GM13977 (cell line): ENCODE results near the gene ADAR.
"Not testable (repeated sequence)": the region's sequence is repeated elsewhere in the genome, so short reads cannot be mapped to it uniquely, and the experiment has no call there.

Experiments
- DNase-seq: peaks from one replicate; pipeline ENCODE4 v3.0.0; 2012; ENCODE audit warnings: low spot score
- in situ Hi-C: fragments of 300-500 bp; cut with MboI; formaldehyde crosslinking; loops from one replicate; pipeline ENCODE4 v1.12.0; 2022; ENCODE audit warnings: low sequenced_read_pairs, low pct_unique_long_range_greater_than_20kb, mixed read lengths, inconsistent platforms; ENCODE audit not compliant: unreplicated experiment
- TF ChIP-seq, protein P1 (sequence below): IDR thresholded peaks from 2 replicates; pipeline ENCODE4 v1.5.1; 2012; ENCODE audit warnings: mild to moderate bottlenecking, control low read depth; ENCODE audit not compliant: insufficient read depth; ENCODE audit errors: extremely low read depth, missing control alignments

Gene ADAR

DNA sequence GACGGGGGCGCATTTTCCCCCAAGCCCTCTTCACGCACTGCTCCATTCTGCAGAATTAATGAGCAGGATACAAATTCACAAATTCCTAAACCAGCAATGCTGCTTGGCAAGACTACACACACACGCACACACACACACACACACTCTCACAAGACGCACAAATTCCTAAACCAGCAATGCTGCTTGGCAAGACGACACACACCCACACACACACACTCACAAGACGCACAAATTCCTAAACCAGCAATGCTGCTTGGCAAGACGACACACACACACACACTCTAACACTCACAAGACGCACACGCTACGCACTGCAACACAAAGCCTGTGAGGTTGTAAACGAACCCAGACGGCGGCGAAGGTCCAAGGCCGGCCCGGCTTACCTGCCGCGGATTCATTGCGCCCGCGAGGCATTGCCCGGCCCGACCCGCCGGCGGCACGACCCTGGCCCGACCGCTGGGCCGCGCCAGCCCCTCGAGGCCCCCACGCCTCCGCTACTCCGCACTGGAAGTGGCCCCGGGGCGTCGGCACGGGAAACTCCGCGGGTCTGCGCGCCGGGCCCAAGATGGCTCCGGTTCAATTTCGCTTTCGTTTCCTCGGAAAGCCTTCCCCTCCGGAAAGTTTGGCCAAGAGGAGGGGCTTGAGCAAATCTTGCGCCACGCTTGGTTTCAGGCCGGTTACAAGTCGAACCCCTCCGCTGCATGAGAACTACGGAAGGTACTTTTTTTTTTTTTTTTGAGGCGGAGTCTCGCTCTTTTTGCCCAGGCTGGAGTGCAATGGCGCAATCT lies at the start of gene ADAR:
ADAR (minus strand) TSS at position 578 of the 788 bp plus-strand sequence; CDS start at position 398, 180 bp downstream.
- in situ Hi-C loops = no loop called here
- DNase-seq = peak; percentile 90

GRCh38 chr1:154657556-154657955 lies 49.6 kb upstream of the ADAR start:
- in situ Hi-C loops = loop anchor here (25.0 kb wide), 1 partner anchor 405 kb away; the partner anchor contains the start of genes ADAM15 and EFNA4
- DNase-seq = no peak
- TF ChIP-seq, protein P1, sequence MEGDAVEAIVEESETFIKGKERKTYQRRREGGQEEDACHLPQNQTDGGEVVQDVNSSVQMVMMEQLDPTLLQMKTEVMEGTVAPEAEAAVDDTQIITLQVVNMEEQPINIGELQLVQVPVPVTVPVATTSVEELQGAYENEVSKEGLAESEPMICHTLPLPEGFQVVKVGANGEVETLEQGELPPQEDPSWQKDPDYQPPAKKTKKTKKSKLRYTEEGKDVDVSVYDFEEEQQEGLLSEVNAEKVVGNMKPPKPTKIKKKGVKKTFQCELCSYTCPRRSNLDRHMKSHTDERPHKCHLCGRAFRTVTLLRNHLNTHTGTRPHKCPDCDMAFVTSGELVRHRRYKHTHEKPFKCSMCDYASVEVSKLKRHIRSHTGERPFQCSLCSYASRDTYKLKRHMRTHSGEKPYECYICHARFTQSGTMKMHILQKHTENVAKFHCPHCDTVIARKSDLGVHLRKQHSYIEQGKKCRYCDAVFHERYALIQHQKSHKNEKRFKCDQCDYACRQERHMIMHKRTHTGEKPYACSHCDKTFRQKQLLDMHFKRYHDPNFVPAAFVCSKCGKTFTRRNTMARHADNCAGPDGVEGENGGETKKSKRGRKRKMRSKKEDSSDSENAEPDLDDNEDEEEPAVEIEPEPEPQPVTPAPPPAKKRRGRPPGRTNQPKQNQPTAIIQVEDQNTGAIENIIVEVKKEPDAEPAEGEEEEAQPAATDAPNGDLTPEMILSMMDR = no peak

More for the DNA sequence above, at the start of gene ADAR:
- TF ChIP-seq, protein P1 = peak; percentile 32

GRCh38 chr1:154652893-154653292 lies 44.9 kb upstream of the ADAR start:
- TF ChIP-seq, protein P1 = no peak
- in situ Hi-C loops = loop anchor here (25.0 kb wide), 1 partner anchor 409 kb away; the partner anchor contains the start of genes ADAM15 and EFNA4
- DNase-seq = no peak

- in situ Hi-C loops, DNase-seq: not testable (repeated sequence)
Observed at GRCh38 chr1:154644724-154645123, 36.7 kb upstream of the ADAR start.

DNA sequence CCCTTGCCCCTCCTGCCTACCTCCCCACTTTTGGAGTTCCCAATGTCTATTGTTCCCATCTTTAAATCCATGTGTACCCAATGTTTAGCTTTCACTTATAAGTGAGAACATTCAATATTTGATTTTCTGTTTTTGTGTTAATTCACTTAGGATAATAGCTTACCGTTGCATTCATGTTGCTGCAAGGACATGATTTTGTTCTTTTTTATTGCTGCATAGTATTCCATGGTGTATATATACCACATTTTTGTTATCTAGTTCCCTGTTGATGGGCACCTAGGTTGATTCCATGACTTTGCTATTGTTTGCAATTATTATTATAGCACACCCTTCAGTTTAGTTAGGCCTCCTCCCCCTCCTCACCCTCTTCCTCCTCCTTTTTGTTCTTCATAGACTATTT lies 33.5 kb upstream of the ADAR start:
- TF ChIP-seq, protein P1 = no peak
- DNase-seq = no peak
- in situ Hi-C loops = no loop called here

GRCh38 chr1:154639876-154640275 lies 31.9 kb upstream of the ADAR start:
- TF ChIP-seq, protein P1 = no peak
- DNase-seq = no peak
- in situ Hi-C loops = no loop called here

DNA sequence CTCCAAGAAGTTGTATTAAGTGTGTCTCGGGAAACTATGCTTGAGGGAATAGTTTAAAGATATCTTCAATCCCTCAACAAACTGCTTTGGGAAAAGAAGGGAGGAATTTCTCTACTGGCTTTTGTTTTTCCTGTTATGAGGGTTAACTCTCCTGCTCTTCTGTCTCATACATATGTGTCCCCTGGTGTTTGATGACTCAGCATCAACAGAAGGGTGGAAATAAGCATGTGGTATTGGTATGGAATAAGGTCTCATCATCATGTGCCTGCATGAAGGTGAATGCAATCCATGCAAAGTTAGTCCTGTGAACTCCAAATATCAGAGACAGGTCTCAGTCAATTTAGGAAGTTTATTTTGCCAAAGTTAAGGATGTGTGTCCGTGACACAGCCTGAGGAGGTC lies 27.2 kb upstream of the ADAR start:
- TF ChIP-seq, protein P1 = no peak
- DNase-seq = no peak
- in situ Hi-C loops = no loop called here
